HG03520 (cell line): ENCODE results near the gene PRR4.

Source experiments
- ATAC-seq: cut with Tn5 transposase; IDR thresholded peaks from one replicate; pipeline ENCODE4 v1.9.1; 2021; ENCODE audit warnings: mild to moderate bottlenecking, moderate library complexity; ENCODE audit not compliant: unreplicated experiment

PRR4 gene

GRCh38 chr12:10802587-10802986 is 46.7 kb downstream of the PRR4 start, which contains the start of gene TAS2R7:
Gene TAS2R7 (minus strand): TSS chr12:10802627. CDS start chr12:10802570, 57 bp downstream.
- no peak for ATAC-seq

- ATAC-seq, result no peak
Measured at GRCh38 chr12:10801741-10802140, 47.5 kb downstream of the PRR4 start.
